GM19455 (cell line): ENCODE data around the gene OTOF.

Experiments used
- ATAC-seq: cut with Tn5 transposase; IDR thresholded peaks from one replicate; pipeline ENCODE4 v1.9.1; 2021; ENCODE audit not compliant: unreplicated experiment

Gene OTOF

GRCh38 chr2:26477911-26478253 lies at the start of gene OTOF:
OTOF (minus strand) TSS chr2:26478124.
- no peak for ATAC-seq

- ATAC-seq: no peak
These were observed 48.7 kb upstream of the OTOF start for GRCh38 chr2:26526589-26526988.

GRCh38 chr2:26526105-26526504 lies 48.2 kb upstream of the OTOF start:
- ATAC-seq: no peak

GRCh38 chr2:26523750-26524149 lies 45.8 kb upstream of the OTOF start:
- ATAC-seq: no peak

GRCh38 chr2:26522751-26523171 lies 44.8 kb upstream of the OTOF start:
- ATAC-seq: no peak

GRCh38 chr2:26522325-26522724 lies 44.4 kb upstream of the OTOF start:
- no peak for ATAC-seq

GRCh38 chr2:26521913-26522180 lies 43.9 kb upstream of the OTOF start:
- ATAC-seq: no peak

GRCh38 chr2:26521054-26521912 lies 43.4 kb upstream of the OTOF start:
- ATAC-seq: no peak

- ATAC-seq: no peak
These were observed 42.2 kb upstream of the OTOF start for GRCh38 chr2:26520148-26520449.

- no peak for ATAC-seq
These were observed 41.6 kb upstream of the OTOF start for GRCh38 chr2:26519396-26520147.

- ATAC-seq: no peak
These were observed 38.9 kb upstream of the OTOF start for GRCh38 chr2:26516781-26517180.

- no peak for ATAC-seq
These were observed 38.3 kb upstream of the OTOF start for GRCh38 chr2:26516246-26516645.

GRCh38 chr2:26515771-26516170 lies 37.8 kb upstream of the OTOF start:
- ATAC-seq: no peak

- no peak for ATAC-seq
These were observed 36.1 kb upstream of the OTOF start for GRCh38 chr2:26514045-26514444.

GRCh38 chr2:26513261-26513660 lies 35.3 kb upstream of the OTOF start:
- ATAC-seq: no peak

GRCh38 chr2:26511466-26511865 lies 33.5 kb upstream of the OTOF start:
- no peak for ATAC-seq

- ATAC-seq: no peak
These were observed 32.5 kb upstream of the OTOF start for GRCh38 chr2:26510344-26510973.

- ATAC-seq: no peak
These were observed 31.2 kb upstream of the OTOF start for GRCh38 chr2:26509141-26509540.

- no peak for ATAC-seq
These were observed 30.0 kb upstream of the OTOF start for GRCh38 chr2:26507932-26508331.

GRCh38 chr2:26507088-26507487 lies 29.2 kb upstream of the OTOF start:
- no peak for ATAC-seq

- ATAC-seq: no peak
These were observed 28.4 kb upstream of the OTOF start for GRCh38 chr2:26506279-26506678.

- ATAC-seq: no peak
These were observed 26.1 kb upstream of the OTOF start for GRCh38 chr2:26504002-26504401.
